HG02840 (cell line): ENCODE measurements around the gene GPR25.
A peak's percentile ranks its signal among the peaks of the same experiment; 100 is the strongest.

Experiments used
- ATAC-seq: cut with Tn5 transposase; IDR thresholded peaks from one replicate; pipeline ENCODE4 v1.9.1; 2021; ENCODE audit warnings: mild to moderate bottlenecking, moderate library complexity, moderate number of reproducible peaks; ENCODE audit not compliant: unreplicated experiment, low FRiP score

GPR25 gene

GRCh38 chr1:200892958-200893357 is 20.2 kb downstream of the GPR25 start:
- ATAC-seq, result no peak

DNA sequence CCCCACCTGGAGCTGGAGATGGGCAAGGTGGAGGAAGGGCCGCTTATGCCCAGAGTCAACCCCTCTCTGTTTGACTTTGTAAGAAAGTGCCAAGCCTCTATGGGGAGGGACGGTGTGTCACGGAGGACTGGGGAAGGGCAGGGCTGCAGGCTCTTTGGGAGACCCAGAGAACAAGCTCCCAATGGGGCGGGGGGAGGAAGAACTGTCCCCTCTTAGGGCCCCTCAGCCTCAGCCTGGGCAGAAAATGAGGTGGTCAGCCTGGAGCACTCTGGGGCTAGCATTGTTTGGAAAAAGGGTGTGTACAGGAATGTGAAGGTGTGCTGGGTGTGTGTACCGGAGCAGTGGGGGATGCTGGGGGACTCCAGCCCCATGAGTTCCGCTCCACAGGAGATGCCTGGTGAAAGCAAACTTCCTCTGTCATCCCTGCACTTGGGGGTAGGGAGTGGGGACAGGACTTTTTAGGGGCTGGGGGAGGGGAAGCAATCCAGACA is 20.7 kb downstream of the GPR25 start:
- ATAC-seq, result no peak

DNA sequence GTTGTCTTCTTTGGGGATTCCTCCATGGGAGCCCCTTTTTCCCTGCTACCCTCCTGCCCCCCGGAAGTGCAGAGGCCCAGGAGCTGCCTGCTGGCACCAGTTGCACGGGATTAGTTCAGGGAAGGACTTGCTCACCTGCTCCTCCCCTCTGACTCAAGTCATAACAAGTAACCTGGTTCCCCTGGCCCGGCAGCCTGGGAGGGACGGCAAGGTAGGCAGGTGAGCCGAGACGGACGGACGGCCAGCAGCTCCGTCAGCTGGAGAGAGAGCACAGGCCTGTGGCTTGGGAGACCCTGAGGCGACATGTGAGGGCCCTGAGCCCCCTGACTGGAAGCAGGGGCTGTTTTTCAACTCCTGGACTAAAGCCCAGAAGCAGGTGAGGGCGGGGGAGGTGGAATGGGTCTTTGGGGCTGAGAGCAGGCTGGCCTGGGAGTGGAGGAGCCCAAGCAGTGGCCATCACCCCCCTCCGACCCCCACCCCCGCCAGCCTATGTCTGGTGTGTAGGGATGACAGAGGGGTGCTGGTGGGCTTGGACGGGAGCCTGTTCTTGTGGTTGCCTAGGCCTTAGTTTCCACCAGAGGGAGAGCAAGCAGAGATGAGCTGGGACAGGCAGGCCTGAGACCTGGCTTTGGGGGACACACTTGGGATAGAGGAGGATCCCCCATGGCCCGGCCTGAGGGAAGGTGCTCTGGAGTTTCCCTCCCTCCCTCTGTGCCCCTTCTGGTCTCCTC is 22.1 kb downstream of the GPR25 start, which contains the start of gene INAVA:
INAVA (plus strand) TSS at position 189 of the 731 bp plus-strand sequence. CDS start 3,501 bp downstream, outside the sequence.
- ATAC-seq, result no peak

DNA sequence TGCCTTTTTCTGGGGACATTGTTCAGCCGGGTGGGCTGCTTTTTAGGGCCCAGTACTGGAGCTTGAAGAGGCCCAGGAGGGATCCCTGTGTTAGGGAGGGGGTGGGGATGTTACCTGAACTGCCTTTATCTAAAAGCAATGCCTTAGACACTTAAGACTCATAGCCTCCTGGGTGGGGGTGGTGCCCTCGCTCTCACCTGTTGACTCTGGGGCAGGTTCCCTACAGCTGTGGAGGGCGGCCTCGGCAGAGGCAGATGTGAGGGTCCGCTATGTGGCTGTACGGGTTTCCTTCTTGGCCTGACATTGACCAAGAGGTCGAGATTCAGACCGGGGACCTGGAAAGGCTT is 22.6 kb downstream of the GPR25 start:
- no peak for ATAC-seq

GRCh38 chr1:200895801-200896530 is 23.2 kb downstream of the GPR25 start:
- peak; percentile 44 for ATAC-seq

DNA sequence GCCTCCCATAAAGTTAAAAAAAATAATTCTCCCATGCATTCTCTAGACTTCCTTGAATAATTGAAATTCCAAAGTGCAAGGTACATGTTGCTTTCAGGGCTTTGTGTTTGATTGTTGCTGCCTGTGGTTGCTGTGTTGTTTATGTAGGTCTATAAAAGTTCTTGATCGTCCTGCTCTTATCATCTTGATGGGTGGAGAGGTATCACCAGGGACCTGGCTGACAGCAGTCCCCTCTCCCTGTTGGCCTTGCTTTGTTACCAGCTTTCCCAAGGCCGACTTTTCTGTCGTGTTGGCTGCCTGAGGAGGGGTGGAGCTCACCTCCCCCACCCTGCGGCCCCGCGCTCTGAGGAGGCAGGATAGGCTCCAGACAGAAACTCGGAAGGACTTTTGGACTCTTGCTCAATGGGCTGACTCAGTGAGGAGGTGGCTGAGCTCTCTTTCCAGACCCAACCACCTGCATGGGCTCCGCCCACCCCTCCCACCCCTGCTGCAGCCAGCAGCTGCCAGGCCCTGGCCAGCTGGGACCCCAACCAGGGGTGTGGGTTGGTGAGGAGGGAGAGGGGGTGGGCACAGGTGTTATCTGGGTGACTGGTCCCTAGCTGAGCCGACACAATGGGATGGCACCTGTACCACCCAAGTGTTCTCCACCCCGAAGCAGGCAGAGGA is 23.9 kb downstream of the GPR25 start:
- no peak for ATAC-seq

GRCh38 chr1:200897259-200897658 is 24.5 kb downstream of the GPR25 start:
- ATAC-seq, result no peak

DNA sequence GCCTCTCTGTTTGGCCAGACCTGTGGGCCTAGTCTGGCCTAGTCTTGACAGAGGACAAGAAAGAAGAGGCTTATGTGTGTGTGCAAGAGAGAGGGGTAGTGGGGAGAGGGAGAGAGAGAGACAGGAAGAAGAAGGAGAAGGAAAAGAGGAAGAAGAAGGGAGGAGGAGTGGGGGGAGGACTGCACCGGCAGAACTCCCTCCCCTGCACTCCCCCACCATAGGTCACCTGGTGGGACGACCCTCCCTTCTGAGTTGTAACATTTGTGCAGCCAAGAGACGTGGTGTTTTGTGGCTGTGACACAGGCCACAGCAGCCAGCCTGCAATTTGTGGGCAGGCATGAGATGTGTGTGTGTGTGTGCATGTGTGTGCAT is 26.2 kb downstream of the GPR25 start:
- no peak for ATAC-seq

DNA sequence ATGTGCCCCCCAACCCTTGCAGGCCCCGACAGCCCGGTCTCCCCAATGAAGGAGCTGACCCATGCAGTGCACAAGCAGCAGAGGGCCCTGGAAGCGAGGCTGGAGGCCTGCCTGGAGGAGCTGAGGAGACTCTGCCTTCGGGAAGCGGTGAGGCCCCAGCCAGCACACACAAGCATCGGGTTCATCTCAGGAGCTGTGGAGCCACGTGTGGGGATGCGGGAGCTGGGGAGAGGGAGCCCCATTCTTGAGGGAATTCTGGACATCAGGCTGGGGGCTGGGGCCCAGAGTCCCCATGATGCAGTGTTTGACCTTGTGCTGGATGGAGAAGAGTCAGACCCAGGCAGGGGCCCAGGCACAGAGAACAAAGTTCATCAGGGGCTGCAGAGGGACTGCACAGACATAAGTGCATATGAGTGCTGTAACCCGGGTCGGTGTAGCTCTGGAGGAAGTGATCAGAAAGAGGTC is 26.7 kb downstream of the GPR25 start:
- no peak for ATAC-seq

GRCh38 chr1:200899954-200900867 is 27.4 kb downstream of the GPR25 start:
- ATAC-seq, result no peak

- ATAC-seq, result no peak
These were observed 28.1 kb downstream of the GPR25 start for GRCh38 chr1:200900877-200901276.

GRCh38 chr1:200901350-200901749 is 28.6 kb downstream of the GPR25 start:
- no peak for ATAC-seq

- ATAC-seq, result no peak
These were observed 29.1 kb downstream of the GPR25 start for GRCh38 chr1:200901796-200902444.

DNA sequence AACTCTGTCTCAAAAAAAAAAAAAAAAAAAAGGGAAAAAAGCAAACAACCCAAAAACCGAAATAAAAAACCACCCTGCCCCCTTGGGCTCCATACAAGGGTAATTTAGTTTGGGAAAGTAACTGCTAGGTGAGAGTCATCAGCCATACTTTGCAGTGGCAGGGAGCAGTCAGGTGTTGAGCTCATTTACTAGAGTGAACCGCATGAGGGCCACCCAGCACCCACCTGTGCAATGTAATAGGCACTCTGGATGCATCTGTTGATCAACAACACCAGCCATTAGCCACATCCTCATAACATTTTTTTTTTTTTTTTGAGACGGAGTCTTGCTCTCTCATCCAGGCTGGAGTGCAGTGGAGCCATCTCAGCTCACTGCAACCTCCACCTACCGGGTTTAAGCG is 31.0 kb downstream of the GPR25 start:
- ATAC-seq, result no peak

DNA sequence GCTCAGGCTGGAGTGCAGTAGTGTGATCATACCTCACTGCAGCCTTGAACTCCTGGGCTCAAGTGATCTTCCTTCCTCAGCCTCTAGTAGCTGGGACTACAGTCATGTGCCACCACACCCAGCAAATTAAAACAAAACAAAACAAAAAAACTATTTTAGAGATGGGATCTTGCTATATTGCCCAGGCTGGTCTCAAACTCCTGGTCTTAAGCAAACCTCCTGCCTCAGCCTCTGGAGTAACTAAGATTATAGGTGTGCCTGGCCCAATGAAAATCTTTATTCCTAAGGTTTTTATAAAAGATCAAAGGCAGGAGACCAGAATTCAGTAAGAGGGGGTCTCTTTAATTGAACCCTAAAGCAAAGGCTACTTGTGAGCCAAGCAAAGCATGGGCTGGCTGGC is 32.0 kb downstream of the GPR25 start:
- no peak for ATAC-seq

DNA sequence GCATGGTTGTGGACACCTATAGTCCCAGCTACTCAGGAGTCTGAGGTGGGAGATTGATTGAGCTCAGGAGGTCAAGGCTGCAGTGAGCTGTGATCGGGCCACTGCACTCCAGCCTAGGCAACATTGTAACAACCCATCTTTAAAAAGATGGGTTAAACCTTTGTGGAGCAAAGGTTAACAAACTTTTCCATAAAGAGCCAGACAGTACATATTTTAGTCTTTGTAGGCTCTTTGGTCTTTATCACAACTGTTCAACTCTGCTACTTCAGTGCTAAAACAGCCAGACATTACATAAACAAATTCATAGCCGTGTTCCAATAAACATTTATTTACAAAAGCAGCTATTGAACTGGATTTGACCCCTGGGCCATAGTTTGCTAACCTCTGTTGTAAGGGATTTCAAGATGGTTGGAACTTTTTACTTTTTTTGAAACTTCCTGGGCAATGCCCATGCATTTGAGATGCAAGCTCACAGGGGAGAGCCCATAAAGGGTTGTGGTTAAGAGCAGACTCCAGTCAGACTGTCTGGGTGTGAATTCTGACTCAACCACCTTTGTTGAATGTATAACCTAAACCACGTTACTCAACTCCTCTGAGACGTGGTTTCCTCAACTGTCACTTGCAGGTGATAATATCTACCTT is 32.8 kb downstream of the GPR25 start:
- no peak for ATAC-seq

DNA sequence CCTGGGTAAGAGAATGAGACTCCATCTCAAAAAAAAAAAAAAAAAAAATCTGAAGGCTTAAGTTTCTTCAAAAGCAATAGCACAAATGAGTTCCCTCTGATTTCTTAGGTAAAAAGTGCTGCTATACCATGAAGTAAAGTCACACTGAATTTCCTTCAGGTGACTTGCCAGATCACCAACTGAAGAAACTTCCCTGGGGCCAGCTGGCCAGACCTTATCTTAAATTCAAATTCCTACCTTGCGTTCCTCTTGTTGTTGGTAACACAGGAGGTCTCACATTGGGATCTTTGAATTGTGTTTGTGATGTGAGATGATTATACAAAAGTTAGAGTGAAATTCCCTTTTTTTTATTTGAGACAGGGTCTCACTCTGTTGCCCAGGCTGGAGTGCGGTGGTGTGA is 33.7 kb downstream of the GPR25 start:
- no peak for ATAC-seq

GRCh38 chr1:200907611-200908097 is 34.9 kb downstream of the GPR25 start:
- ATAC-seq, result peak; percentile 59
